Vagina (tissue), 2 donors: ENCODE measurements around the gene ZNF431. TPM values are rescaled to one million over a fixed set of nuclear protein-coding genes. Genes with fewer than 3 reads are reported as not detected.

Experiments
- DNase-seq, 2 donors: peaks; one replicate each; pipeline ENCODE4 v3.0.0-alpha.2; 2017; ENCODE audit errors: extremely low spot score in 2 of 2
- H3K27ac ChIP-seq: fragments of 200-600 bp; sonication (generic); one replicate; pipeline ENCODE4 v1.5.1; 2019
- H3K27me3 ChIP-seq: fragments of 200-600 bp; sonication (generic); one replicate; pipeline ENCODE4 v1.5.1; 2019
- H3K36me3 ChIP-seq, 2 donors: fragments of 200-600 bp; sonication (generic); one replicate each; pipeline ENCODE4 v1.5.1; 2017 to 2019
- H3K4me1 ChIP-seq: fragments of 200-600 bp; sonication (generic); one replicate; pipeline ENCODE4 v1.5.1; 2019
- H3K4me3 ChIP-seq, 2 donors: fragments of 200-600 bp; sonication (generic); 1 replicate in 1 of 2; 2 replicates in 1 of 2; pipeline ENCODE4 v1.5.1; 2016 to 2019
- H3K9me3 ChIP-seq: fragments of 200-600 bp; sonication (generic); one replicate; pipeline ENCODE4 v1.5.1; 2019
- POLR2A ChIP-seq, 2 donors: fragments of 450-650 bp; IDR thresholded peaks; one replicate each; pipeline ENCODE4 v1.6.1; 2017; ENCODE audit warnings: antibody characterized with exemption in 2 of 2, mild to moderate bottlenecking in 2 of 2, moderate library complexity in 2 of 2
- POLR2AphosphoS5 ChIP-seq, 2 donors: sonication (generic); formaldehyde crosslinking; IDR thresholded peaks; one replicate each; pipeline ENCODE4 v1.9.0; 2017; ENCODE audit warnings: antibody characterized with exemption in 2 of 2, mild to moderate bottlenecking in 2 of 2, low read depth in 1 of 2; ENCODE audit not compliant: insufficient read depth in 1 of 2
- intact Hi-C: fragments of 100-400 bp; cut with DNase I; formaldehyde crosslinking; loops from one replicate; pipeline ENCODE4 v1.15.1; 2023
- total RNA-seq: library from RNA; depleted of rRNA; stranded (reverse); fragments of >200 nt; gene quantifications from one replicate; pipeline ENCODE4 v1.2.3, GENCODE V29; 2016
- TF ChIP-seq, protein P1 (sequence below), 3 experiments: fragments of 450-650 bp in 2 of 3; fragments of 200-600 bp in 1 of 3; sonication (generic) in 1 of 3; IDR thresholded peaks; one replicate each; pipeline ENCODE4 v1.5.1; 2017 to 2019; ENCODE audit warnings: antibody characterized with exemption in 3 of 3, mild to moderate bottlenecking in 2 of 3, moderate library complexity in 2 of 3

ZNF431 gene
- total RNA-seq, 1 donor from 2014 or later, result 16.2 TPM

GRCh38 chr19:21117041-21117907 lies 24.6 kb upstream of the ZNF431 start:
- no peak overlapping the region for H3K27ac ChIP-seq
- H3K27me3 ChIP-seq, result no peaks in the 10 kb centered on the region
- peaks cover 5% of the 10 kb centered on the region for H3K9me3 ChIP-seq
- TF ChIP-seq POLR2A (IDR thresholded peaks at IDR 0.05), result no peak
- TF ChIP-seq, protein P1, sequence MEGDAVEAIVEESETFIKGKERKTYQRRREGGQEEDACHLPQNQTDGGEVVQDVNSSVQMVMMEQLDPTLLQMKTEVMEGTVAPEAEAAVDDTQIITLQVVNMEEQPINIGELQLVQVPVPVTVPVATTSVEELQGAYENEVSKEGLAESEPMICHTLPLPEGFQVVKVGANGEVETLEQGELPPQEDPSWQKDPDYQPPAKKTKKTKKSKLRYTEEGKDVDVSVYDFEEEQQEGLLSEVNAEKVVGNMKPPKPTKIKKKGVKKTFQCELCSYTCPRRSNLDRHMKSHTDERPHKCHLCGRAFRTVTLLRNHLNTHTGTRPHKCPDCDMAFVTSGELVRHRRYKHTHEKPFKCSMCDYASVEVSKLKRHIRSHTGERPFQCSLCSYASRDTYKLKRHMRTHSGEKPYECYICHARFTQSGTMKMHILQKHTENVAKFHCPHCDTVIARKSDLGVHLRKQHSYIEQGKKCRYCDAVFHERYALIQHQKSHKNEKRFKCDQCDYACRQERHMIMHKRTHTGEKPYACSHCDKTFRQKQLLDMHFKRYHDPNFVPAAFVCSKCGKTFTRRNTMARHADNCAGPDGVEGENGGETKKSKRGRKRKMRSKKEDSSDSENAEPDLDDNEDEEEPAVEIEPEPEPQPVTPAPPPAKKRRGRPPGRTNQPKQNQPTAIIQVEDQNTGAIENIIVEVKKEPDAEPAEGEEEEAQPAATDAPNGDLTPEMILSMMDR (IDR thresholded peaks at IDR 0.05), result no peak
- no peak for TF ChIP-seq POLR2AphosphoS5 (IDR thresholded peaks at IDR 0.05; ENCODE audit: insufficient read depth in 1 of 2, low read depth in 1 of 2)
- H3K4me3 ChIP-seq, result no peak overlapping the region
- no peak for DNase-seq
- no peaks in the 10 kb centered on the region for H3K4me1 ChIP-seq
- intact Hi-C loops, result no loop called here
- H3K36me3 ChIP-seq, result peaks cover 6 to 20% of the 10 kb centered on the region in 2 donors

GRCh38 chr19:21126078-21126477 lies 15.8 kb upstream of the ZNF431 start:
- H3K9me3 ChIP-seq, result no peaks in the 10 kb centered on the region
- TF ChIP-seq POLR2A (IDR thresholded peaks at IDR 0.05), result no peak
- TF ChIP-seq POLR2AphosphoS5 (IDR thresholded peaks at IDR 0.05; ENCODE audit: insufficient read depth in 1 of 2, low read depth in 1 of 2), result no peak
- TF ChIP-seq, protein P1 (IDR thresholded peaks at IDR 0.05), result no peak
- H3K4me1 ChIP-seq, result no peaks in the 10 kb centered on the region
- no peak for DNase-seq
- H3K27ac ChIP-seq, result no peak overlapping the region
- no peak overlapping the region for H3K4me3 ChIP-seq
- intact Hi-C loops, result no loop called here
- H3K27me3 ChIP-seq, result no peaks in the 10 kb centered on the region
- no peaks in the 10 kb centered on the region for H3K36me3 ChIP-seq

DNA sequence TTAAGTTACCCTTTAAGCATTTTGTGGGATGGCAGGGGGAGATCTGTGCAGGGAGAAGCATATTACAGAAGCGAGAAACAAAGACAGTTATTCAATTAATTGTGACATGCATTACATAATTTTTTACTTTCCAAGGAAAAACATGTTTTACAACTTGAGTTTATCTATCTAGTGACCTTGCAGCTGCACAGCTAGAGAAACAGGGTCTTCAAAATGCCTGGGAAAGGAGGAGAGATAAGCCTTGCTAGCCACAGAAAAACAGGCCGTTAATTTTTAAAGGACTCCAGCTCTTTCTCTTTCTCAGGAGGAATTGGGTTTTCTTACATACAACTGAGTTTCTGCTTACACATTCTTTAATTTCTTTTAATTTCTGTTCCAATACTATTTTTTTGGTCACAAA lies 14.8 kb upstream of the ZNF431 start:
- no peaks in the 10 kb centered on the region for H3K36me3 ChIP-seq
- H3K27ac ChIP-seq, result no peak overlapping the region
- H3K27me3 ChIP-seq, result no peaks in the 10 kb centered on the region
- DNase-seq, result no peak
- no peak overlapping the region for H3K4me3 ChIP-seq
- intact Hi-C loops, result no loop called here
- TF ChIP-seq POLR2A (IDR thresholded peaks at IDR 0.05) (no peak), POLR2AphosphoS5 (IDR thresholded peaks at IDR 0.05; ENCODE audit: insufficient read depth in 1 of 2, low read depth in 1 of 2) (no peak)
- TF ChIP-seq, protein P1 (IDR thresholded peaks at IDR 0.05), result no peak
- no peaks in the 10 kb centered on the region for H3K9me3 ChIP-seq
- no peaks in the 10 kb centered on the region for H3K4me1 ChIP-seq

- Histone ChIP-seq H3K36me3 (no peaks in the 10 kb centered on the region), H3K27ac (no peak overlapping the region), H3K4me1 (no peaks in the 10 kb centered on the region), H3K9me3 (no peaks in the 10 kb centered on the region), H3K27me3 (no peaks in the 10 kb centered on the region), H3K4me3 (no peak overlapping the region)
- intact Hi-C loops, result no loop called here
- TF ChIP-seq POLR2AphosphoS5 (IDR thresholded peaks at IDR 0.05; ENCODE audit: insufficient read depth in 1 of 2, low read depth in 1 of 2) (no peak), POLR2A (IDR thresholded peaks at IDR 0.05) (no peak)
- TF ChIP-seq, protein P1 (IDR thresholded peaks at IDR 0.05), result no peak
- no peak for DNase-seq
Observed at GRCh38 chr19:21127898-21128297, 13.9 kb upstream of the ZNF431 start.
